T47D (cell line): ENCODE measurements around the gene OR10A7.
A peak's percentile ranks its signal among the peaks of the same experiment; 100 is the strongest.
"Not testable (repeated sequence)": the region's sequence is repeated elsewhere in the genome, so short reads cannot be mapped to it uniquely, and the experiment has no call there.

Experiments used
- DNase-seq, 2 experiments: peaks; one replicate each; pipeline versions ENCODE4 v3.0.0 to v3.0.0-alpha.2; 2011 to 2012; ENCODE audit warnings: low read depth in 1 of 2, low spot score in 1 of 2
- JUND ChIP-seq: IDR thresholded peaks from 2 replicates; pipeline ENCODE4 v1.6.1; 2012; ENCODE audit warnings: low read depth
- in situ Hi-C: cut with HindIII; loops from 2 replicates; pipeline ENCODE4 v1.10.0; 2016; ENCODE audit warnings: low sequenced_read_pairs, low pct_unique_long_range_greater_than_20kb

OR10A7 gene, protein sequence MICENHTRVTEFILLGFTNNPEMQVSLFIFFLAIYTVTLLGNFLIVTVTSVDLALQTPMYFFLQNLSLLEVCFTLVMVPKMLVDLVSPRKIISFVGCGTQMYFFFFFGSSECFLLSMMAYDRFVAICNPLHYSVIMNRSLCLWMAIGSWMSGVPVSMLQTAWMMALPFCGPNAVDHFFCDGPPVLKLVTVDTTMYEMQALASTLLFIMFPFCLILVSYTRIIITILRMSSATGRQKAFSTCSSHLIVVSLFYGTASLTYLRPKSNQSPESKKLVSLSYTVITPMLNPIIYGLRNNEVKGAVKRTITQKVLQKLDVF

DNA sequence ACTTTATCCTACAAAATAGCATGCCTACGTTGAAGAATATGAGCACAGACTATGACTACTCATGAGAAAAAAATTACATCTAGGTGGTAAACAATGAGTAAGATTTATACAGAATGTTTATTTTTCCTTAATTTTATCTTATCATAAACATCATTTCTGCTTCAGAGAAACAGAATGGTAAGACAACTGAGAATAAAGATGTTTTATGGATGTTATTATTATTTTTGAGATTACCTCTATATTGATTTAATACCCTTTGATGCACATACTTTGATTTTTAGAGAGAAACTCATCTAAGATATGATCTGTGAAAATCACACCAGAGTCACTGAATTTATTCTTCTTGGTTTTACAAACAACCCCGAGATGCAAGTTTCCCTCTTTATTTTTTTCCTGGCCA lies at the start of gene OR10A7:
OR10A7 (plus strand) TSS at position 301 of the 400 bp plus-strand sequence; CDS start at position 301, 0 bp downstream.
- no peak for DNase-seq
- no peak for TF ChIP-seq JUND
- in situ Hi-C loops, result no loop called here

DNA sequence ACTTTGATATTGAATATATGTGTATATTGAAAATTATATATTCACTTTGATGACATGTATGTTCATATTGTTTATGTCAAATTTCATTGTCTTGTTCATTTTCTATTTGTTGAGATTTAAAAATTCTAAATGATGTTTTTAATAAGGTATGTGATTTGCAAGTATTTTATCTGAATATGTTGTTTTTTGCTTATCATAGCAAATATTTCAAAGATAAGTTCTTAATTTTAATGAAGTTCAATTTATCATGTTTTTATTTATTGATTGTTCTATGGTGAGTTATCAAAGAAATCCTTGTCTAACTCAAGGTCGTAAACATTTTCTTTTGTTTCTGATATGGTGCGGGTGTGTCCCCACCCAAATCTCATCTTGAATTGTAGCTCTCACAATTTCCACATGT lies 49.4 kb upstream of the OR10A7 start:
- no peak for TF ChIP-seq JUND
- in situ Hi-C loops, result no loop called here

DNA sequence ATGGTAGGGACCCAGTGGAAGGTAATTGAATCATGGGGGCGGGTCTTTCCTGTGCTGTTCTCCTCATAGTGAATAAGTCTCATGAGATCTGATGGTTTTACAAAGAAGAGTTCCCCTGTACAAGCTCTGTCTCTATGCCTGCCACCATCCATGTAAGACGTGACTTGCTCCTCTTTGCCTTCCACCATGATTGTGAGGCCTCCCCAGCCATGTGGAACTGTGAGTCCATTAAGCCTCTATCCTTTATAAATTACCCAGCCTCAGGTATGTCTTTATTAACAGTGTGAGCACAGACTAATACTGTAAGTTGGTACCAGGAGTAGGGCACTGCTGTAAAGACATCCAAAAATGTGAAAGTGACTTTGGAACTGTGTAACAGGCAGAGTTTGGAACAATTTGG lies 49.0 kb upstream of the OR10A7 start:
- in situ Hi-C loops, DNase-seq: not testable (repeated sequence)

More for the DNA sequence above, 49.4 kb upstream of the OR10A7 start:
- no peak for DNase-seq

DNA sequence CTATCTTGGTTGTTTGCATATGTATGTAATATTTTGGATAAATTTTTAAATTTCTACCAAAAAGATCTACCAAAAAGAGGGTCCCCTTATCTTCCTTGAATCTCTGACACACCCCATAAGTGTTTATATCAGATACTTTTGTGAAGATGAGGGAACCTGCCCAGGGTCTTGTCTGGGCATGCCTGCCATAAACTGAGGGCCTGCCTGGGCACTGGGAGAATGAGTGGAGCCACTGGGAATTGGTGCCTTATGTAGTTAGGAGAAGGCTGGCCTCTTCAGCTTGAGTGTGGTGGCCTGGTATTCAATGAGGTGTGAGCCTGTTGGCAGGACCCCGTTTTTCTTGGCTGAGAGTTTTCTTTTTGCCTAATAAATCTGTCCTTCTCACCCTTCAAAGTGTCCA lies 48.1 kb upstream of the OR10A7 start:
- no peak for DNase-seq
- in situ Hi-C loops, result no loop called here
- TF ChIP-seq JUND, result no peak

DNA sequence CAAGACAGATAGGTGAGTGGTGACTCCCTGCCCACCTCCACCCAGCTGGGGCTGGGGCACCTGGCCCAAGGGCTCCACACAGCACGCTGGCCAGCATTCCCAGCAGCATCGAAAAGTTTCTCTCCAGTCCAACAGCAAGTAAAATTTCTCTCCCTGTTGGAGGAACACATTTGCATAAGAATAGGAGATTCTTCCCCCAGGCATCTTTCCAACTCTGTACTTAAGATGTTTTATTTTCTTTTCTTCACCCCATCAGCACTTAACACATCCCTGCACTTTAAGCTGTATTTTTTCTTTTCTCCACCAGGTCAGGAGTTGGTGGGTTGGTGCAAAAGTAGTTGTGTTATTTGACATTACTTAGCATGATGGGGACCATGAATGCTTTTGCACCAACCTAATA lies 47.4 kb upstream of the OR10A7 start:
- no peak for DNase-seq
- TF ChIP-seq JUND, result no peak
- in situ Hi-C loops, result no loop called here

DNA sequence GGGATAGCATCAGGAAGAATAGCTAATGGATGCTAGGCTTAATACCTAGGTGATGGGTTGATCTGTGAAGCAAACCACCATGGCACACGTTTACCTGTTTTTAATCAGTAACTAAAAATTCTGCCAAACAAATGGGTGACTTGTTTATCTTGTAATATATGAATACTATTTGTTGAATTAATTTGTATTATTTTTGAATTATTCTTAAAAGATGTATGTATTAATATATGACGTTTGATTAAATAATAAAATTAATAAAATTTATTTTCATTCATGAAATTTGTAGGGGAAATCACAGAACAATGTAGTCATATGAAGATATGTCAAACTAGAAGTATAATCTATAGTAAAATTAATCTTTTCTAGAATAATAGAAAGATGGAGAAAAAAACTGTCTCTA lies 32.3 kb upstream of the OR10A7 start:
- no peak for TF ChIP-seq JUND
- in situ Hi-C loops, result no loop called here
- DNase-seq, result no peak

DNA sequence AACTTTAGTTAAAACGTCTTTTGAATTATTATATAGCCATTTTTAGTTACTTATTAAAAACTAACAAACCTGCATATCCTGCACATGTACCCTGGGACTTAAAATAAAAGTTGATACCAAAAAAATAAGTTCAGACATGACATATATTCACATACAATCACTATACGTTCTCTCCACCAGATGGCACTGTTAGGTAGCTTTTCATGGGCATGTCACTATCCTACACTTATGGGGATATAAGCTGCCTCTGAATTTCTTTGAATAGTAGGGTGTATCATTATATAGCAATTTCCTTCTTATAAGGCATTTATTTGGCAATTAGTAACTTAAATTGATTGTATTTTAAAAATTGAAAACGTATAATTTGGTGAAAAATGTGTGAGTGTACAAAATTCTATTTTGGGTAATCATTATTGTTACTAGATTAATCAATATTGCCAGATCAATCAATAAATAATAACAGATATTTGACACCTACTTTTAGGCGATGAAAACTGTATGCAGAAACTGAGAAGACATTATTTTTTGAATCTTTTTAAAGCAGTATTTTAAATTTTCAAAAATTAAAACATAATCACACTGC lies 31.8 kb upstream of the OR10A7 start:
- DNase-seq, result peak; percentile 48 to 90
- no peak for TF ChIP-seq JUND
- in situ Hi-C loops, result no loop called here

DNA sequence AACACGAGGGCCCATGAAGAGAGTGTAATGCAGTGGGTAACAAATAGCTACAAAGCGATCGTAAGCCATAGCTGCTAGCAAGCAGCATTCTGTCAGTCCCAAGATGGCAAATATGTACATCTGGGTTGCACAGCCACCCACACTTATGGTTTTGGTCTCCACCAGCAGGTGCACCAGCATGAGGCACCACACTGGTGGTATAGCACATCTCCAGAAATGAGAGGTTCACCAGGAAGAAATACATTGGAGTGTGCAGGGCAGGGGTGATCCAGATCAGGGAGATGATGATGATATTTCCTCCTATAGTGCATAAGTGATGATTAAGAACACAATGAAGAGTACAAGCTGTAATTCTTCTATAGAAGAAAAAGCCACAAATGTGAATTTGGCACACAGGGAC lies 26.4 kb upstream of the OR10A7 start:
- no peak for TF ChIP-seq JUND
- no peak for DNase-seq
- in situ Hi-C loops, result no loop called here

DNA sequence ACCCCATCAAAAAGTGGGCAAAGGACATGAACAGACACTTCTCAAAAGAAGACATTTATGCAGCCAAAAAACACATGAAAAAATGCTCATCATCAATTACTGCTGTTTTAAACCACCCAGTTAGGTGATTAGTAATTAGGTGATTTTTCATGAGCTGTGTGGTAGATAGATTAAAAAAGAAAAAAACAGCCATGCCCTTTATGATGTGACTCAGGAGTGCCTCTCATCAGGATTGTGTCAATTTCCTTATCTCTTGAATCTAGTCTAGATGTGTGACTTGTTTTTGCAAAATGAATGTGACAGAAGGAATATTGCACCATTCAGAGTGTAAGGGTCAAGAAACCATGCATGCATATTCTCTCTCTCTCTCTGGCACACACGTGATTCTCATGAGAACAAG lies 5.7 kb downstream of the OR10A7 start:
- no peak for TF ChIP-seq JUND
- no peak for DNase-seq
- in situ Hi-C loops, result no loop called here

DNA sequence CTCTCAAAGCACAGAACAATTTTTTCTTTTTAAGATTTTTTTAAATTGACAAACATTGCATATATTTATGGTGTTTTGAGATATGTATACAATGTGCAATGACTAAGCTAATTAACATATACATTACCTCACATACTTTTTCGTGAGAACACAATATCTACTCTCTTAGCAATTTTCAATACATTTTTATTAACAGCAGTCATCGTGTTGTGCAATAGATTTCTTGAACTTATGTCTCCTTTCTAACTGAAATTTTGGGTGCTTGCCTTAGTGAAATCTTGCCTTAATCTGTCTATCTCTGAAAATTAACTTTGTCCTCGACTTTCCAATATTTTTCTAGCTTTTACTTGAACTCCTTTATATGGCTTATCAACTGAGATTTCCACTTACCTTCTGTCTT lies 6.8 kb downstream of the OR10A7 start:
- no peak for TF ChIP-seq JUND
- in situ Hi-C loops, result no loop called here

DNA sequence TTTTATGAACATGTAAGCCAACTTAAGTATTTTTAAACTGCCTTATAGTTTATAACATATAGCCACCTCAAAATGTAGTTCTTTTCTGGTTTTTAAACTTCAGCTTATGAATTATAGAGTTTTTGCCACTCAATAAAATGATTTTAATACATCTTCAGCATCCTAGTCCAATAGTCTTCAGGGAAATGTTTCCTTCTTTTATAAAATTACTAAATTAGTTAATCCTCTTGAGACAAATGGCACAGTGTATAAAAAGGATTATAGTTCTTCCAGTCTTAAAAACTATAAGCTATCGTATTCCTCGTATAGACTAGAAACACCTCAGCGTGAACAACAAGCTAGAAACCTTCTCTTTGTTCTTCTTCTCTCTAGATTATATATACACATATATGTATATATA lies 23.5 kb downstream of the OR10A7 start, which contains the start of gene OR6C74:
OR6C74 (plus strand) TSS at position 301 of the 400 bp plus-strand sequence. CDS start 2,679 bp downstream, outside the sequence.
- TF ChIP-seq JUND, result no peak
- no peak for DNase-seq
- in situ Hi-C loops, result no loop called here

More for the DNA sequence above, 6.8 kb downstream of the OR10A7 start:
- DNase-seq, result no peak

DNA sequence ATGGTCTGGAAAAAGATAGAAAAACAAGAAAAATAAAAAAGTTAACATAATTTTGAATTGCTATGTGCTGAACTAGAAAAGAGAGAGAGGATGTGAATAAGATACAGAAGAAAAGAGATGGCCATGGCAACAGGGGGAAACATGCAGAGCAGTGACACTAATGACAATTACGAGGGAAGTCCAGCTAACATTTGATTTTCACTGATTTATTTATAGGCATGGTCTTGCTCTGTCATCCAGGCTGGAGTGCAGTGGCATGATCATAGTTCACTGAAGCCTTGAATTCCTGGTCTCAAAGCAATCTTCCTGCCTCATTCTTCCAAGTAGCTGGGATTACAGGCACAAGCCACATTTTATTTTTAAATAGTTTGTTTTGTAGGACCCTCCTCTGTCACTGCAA lies 25.3 kb downstream of the OR10A7 start:
- in situ Hi-C loops, result no loop called here
- no peak for DNase-seq

DNA sequence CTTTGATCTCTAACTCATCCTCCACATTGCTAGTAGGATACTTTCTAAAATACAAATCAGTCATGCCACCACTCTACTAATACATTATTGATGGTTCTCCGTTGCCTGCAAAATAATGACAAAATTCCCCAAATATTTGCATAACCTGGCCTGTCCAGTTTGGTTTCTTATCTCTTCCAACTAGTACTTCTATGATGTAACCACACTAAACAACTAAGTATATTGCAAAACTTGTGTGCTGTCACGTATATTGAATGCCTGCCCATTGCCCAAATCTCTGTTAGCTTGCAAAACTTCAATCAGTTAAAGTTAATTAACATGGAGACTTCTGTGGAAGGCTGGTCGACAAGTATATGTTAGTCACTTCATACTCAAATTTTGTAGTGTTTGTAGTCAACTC lies 30.1 kb downstream of the OR10A7 start:
- no peak for TF ChIP-seq JUND
- no peak for DNase-seq
- in situ Hi-C loops, result no loop called here

More for the DNA sequence above, 25.3 kb downstream of the OR10A7 start:
- TF ChIP-seq JUND, result no peak
